Cardiac fibroblast (primary cell): ENCODE measurements around the gene RABEPK.
A peak's percentile ranks its signal among the peaks of the same experiment; 100 is the strongest.

Experiments
- DNase-seq, 2 donors: peaks; one replicate each; pipeline versions ENCODE4 v3.0.0 to v3.0.0-alpha.2; 2010; ENCODE audit warnings: low read depth in 2 of 2
- H3K4me3 ChIP-seq, 2 donors: replicated peaks in 1 of 2; 1 replicate in 1 of 2; 2 replicates in 1 of 2; pipeline ENCODE4 v1.5.1; 2011; ENCODE audit warnings: low read depth in 2 of 2, low read length in 2 of 2, mild to moderate bottlenecking in 2 of 2, moderate library complexity in 1 of 2
- TF ChIP-seq, protein P1 (sequence below): IDR thresholded peaks from one replicate; pipeline ENCODE4 v1.5.1; 2011; ENCODE audit warnings: low read depth, mild to moderate bottlenecking, low read length, inconsistent platforms

RABEPK gene

DNA sequence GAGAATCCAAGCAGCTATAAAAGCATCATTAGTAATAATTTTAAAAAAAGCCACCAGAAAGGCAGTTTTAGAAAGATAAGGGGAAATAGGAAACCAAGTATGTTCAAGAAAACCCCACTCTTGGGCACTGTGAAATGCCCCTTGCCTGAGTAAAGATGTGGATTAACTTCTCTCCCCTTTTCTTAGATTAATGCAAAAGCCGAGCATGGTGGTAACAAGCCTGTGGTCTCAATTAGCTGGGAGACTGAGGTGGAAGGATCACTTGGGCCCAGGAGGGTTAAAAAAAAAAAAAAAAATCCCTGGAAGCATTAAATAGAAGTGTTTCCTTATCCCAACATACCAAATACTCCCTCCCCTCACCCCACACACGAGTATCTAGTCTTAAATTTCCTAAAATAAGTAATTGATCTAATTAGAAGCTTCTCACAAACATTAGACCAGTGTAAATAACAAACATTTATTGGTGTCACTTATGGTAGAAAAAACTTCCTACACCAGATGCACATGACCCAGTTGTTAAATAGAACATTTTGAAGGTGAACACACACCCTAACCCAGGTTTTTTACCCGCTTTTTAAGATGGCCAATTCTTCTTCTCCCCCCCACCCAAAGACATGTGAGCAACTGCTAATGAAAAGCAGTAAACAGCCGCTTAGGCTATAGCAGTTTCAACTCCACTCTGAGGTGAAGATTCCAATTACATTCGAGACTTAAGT is 35.6 kb downstream of the RABEPK start:
- H3K4me3 ChIP-seq, result peak overlapping the region in 1 of 2 donors; percentile 24
- TF ChIP-seq, protein P1, sequence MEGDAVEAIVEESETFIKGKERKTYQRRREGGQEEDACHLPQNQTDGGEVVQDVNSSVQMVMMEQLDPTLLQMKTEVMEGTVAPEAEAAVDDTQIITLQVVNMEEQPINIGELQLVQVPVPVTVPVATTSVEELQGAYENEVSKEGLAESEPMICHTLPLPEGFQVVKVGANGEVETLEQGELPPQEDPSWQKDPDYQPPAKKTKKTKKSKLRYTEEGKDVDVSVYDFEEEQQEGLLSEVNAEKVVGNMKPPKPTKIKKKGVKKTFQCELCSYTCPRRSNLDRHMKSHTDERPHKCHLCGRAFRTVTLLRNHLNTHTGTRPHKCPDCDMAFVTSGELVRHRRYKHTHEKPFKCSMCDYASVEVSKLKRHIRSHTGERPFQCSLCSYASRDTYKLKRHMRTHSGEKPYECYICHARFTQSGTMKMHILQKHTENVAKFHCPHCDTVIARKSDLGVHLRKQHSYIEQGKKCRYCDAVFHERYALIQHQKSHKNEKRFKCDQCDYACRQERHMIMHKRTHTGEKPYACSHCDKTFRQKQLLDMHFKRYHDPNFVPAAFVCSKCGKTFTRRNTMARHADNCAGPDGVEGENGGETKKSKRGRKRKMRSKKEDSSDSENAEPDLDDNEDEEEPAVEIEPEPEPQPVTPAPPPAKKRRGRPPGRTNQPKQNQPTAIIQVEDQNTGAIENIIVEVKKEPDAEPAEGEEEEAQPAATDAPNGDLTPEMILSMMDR, result no peak
- DNase-seq, result no peak

DNA sequence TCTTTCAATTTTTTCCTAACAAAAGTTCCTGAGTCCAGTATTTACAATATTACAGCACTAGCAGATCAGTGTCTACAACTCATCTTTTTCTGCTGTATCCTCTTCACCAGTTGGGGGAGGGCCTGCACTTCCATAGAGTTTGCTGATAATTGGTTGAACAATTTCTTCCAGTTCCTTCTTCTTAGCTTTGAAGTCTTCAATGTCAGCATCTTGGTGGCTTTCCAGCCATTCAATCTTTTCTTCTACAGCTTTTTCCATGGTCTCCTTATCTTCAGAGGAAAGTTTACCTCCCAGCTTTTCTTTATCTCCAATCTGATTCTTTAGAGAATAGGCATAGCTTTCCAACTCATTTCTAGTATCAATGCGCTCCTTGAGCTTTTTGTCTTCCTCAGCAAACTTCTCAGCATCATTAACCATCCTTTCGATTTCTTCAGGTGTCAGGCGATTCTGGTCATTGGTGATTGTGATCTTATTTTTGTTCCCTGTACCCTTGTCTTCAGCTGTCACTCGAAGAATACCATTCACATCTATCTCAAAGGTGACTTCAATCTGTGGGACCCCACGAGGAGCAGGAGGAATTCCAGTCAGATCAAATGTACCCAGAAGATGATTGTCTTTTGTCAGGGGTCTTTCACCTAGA is 36.3 kb downstream of the RABEPK start:
- peak overlapping the region in 1 of 2 donors; percentile 24 for H3K4me3 ChIP-seq
- peak in 1 of 2 donors; percentile 15 for DNase-seq

DNA sequence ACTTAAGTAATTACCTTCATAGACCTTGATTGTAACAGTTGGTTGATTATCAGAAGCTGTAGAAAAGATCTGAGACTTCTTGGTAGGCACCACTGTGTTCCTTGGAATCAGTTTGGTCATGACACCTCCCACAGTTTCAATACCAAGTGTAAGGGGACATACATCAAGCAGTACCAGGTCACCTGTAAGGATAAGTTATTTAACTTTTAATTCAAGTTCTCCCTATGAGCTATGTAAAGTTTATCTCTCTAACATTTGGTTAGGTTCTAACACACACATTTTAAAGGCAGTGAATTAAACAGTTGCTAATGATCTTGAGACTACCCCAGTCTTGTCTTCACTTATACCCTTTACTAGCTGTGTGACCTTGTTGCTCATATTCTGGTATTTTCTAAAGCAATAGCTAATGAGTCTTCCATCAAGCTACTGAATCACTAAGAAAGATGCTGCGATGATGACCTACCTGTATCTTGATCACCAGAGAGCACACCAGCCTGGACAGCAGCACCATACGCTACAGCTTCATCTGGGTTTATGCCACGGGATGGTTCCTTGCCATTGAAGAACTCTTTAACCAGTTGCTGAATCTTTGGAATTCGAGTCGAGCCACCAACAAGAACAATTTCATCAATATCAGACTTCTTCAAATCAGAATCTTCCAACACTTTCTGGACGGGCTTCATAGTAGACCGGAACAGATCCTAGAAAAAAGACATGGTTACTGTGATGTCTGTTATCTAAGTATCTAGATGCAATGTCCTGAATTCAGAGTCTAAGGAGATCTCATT is 38.0 kb downstream of the RABEPK start:
- TF ChIP-seq, protein P1, result no peak
- peak in 1 of 2 donors; percentile 9 for DNase-seq
- H3K4me3 ChIP-seq, result peak overlapping the region; percentile 92 to 99

DNA sequence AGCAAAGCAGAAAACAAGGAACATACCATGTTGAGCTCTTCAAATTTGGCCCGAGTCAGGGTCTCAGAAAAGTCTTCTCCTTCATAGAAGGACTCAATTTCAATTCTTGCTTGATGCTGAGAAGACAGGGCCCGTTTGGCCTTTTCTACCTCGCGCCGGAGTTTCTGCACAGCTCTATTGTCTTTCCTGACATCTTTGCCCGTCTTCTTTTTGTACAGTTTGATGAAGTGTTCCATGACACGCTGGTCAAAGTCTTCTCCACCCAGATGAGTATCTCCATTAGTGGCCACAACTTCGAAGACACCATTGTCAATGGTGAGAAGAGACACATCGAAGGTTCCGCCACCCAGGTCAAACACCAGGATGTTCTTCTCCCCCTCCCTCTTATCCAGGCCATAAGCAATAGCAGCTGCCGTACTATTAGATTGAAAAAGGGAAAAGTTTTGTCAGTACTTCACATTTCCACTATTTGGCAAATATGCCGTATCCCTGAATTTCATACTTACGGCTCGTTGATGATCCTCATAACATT is 38.6 kb downstream of the RABEPK start:
- DNase-seq, result no peak
- peak overlapping the region; percentile 92 to 99 for H3K4me3 ChIP-seq
- TF ChIP-seq, protein P1, result no peak

DNA sequence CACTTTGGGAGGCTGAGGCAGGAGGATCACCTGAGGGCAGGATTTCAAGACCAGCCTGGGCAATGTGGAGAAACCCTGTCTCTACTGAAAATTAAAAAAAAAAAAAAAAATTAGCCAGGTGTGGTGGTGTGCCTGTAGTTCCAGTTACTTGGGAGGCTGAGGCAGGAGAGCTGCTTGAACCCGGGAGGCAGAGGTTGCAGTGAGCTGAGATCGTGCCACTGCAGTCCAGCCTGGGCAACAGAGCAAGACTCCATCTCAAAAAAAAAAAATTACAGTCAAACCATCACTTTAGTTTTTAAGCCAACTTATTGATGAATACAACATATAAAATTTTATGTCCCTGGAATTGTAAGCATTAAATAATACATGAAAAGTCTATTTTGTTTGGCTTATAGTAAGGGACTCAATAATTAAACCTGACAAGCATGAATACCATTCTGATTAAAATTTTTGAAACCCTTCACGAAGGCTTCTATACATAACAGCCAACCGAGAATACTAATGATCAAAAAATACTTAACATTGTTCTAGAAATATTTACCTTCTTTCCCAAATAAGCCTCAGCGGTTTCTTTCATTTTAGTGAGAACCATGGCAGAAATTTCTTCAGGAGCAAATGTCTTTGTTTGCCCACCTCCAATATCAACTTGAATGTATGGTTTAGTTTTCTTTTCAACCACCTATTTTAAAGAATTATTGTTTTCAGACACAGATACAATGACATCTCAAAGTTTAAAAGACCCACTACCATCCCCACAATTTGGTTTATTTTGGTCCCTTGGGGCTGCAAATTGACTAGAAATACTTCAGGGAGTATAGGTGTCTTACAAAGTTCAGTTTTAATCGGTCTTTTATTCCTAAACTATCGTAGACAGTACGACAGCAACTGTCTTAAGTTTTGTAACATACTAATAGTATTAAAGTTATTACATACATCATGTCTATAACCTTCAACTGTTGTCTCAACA is 39.6 kb downstream of the RABEPK start:
- DNase-seq, result no peak
- TF ChIP-seq, protein P1, result no peak
- H3K4me3 ChIP-seq, result peak overlapping the region; percentile 92 to 99

DNA sequence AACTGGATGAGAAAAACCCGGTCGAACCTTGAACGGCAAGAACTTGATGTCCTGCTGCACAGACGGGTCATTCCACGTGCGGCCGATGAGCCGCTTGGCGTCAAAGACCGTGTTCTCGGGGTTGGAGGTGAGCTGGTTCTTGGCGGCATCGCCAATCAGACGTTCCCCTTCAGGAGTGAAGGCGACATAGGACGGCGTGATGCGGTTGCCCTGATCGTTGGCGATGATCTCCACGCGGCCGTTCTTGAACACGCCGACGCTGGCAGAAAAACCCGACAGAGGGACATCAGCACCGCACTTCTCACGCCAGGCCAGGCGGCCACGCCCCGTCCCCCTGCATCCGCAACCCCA is 40.3 kb downstream of the RABEPK start:
- DNase-seq, result peak; percentile 40 to 47

More for the DNA sequence above, 40.3 kb downstream of the RABEPK start:
- peak overlapping the region; percentile 92 to 99 for H3K4me3 ChIP-seq
- TF ChIP-seq, protein P1, result no peak
